OCI-LY1 (cell line): ENCODE results near the gene TSPAN3.

Experiments used
- EZH2 ChIP-seq: fragments of 200-600 bp; sonication (generic), shearing (Covaris generic); IDR thresholded peaks from 2 replicates; pipeline ENCODE4 v1.8.0; 2017; ENCODE audit warnings: borderline replicate concordance, mixed run types, mild to moderate bottlenecking, antibody characterized with exemption, low read length, moderate library complexity, mixed read lengths
- TF ChIP-seq, protein P1 (sequence below): fragments of 200-600 bp; sonication (generic), shearing (Covaris generic); IDR thresholded peaks from 2 replicates; pipeline ENCODE4 v1.5.1; 2017; ENCODE audit warnings: mild to moderate bottlenecking, antibody characterized with exemption, low read length, moderate library complexity, mixed read lengths

DNA sequence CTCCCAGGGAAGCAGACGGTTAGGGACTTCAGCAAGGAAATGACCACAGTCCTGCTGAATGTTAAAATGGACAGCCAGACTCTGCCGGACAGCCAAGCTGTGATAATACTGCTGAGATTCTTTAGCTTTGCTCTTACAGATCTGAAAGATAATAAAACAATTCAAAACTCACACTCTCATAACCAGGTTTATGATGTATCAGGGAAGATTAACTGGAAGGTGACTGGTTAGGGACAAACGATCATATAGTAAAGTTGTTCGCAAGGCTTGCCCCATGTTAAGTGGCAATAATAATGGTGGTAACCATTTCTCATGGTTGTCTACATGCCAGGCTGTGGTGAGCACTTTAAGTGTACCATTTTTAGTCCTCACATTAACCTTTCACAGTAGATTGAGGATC is 44.3 kb upstream of the TSPAN3 start:
- TF ChIP-seq, protein P1, sequence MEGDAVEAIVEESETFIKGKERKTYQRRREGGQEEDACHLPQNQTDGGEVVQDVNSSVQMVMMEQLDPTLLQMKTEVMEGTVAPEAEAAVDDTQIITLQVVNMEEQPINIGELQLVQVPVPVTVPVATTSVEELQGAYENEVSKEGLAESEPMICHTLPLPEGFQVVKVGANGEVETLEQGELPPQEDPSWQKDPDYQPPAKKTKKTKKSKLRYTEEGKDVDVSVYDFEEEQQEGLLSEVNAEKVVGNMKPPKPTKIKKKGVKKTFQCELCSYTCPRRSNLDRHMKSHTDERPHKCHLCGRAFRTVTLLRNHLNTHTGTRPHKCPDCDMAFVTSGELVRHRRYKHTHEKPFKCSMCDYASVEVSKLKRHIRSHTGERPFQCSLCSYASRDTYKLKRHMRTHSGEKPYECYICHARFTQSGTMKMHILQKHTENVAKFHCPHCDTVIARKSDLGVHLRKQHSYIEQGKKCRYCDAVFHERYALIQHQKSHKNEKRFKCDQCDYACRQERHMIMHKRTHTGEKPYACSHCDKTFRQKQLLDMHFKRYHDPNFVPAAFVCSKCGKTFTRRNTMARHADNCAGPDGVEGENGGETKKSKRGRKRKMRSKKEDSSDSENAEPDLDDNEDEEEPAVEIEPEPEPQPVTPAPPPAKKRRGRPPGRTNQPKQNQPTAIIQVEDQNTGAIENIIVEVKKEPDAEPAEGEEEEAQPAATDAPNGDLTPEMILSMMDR = no peak
- no peak for TF ChIP-seq EZH2
